ENCODE measurements around the gene MRC1.

The MRC1 gene

GRCh38 chr10:17808971-17809841 lies at the start of gene MRC1:
Gene MRC1, plus strand, starts transcription at chr10:17809348. Its CDS starts 118 bp downstream, at chr10:17809466.
- no peak for DNase-seq

DNA sequence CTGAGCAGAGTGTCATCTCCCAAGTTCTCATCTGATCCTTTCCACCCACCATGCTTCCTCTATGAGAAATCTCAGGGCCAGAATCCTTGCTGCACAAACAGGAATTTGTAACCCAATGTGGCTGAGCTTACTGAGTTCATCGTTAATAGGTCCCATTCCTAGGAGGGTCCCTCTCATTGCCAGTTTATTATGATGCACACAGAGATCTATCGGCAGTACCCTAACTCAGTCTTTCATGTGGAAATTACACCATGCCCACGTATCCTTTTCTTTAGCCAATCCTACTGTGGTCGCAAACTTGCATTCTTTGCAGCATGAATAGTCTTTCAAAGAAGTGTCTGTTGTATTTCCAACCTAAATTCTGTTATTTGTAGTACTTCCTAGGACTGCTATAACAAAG lies 45.0 kb upstream of the MRC1 start:
- DNase-seq, result no peak

- DNase-seq, result no peak
Measured at GRCh38 chr10:17765602-17766001, 43.5 kb upstream of the MRC1 start.

DNA sequence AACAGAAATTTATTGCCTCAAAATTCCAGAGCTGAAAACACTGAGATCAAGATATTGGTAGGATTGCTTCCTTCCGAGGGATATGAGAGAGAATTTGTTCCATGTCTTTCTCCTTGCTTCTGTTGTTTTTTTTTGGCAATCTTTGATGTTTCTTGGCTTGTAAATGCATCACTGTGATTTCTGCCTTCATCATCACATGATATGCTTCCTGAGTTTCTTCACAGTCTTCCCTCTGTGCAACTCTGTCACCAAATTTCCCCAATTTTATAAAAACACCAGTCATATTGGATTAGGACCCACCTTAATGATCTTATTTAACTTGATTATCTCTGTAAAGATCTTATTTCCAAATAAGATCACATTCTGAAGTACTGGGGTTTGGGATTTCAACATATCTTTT lies 42.4 kb upstream of the MRC1 start:
- no peak for DNase-seq

GRCh38 chr10:17768496-17768895 lies 40.7 kb upstream of the MRC1 start:
- no peak for DNase-seq

DNA sequence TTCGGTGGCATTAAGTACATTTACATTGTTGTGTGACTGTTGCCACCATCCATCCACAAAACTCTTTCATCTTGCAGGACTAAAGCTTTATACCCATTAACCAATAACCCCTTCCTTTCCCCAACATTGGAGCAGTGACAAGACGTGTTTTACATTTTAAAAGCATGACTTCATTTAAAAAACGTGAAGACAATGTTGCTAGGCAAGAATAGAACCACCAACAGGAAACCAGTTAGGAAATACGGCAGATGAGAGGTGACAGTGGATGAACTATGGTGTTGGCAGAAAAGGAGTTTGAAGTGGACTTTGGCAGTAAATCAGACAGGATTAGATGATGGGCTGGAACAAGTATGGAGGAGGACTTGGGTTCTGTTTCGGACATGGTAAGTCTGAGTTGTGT lies 40.2 kb upstream of the MRC1 start:
- DNase-seq, result no peak

- DNase-seq, result no peak
Measured at GRCh38 chr10:17771017-17771416, 38.1 kb upstream of the MRC1 start.

GRCh38 chr10:17779784-17780183 lies 29.4 kb upstream of the MRC1 start:
- DNase-seq, result no peak

- no peak for DNase-seq
Measured at GRCh38 chr10:17780727-17781126, 28.4 kb upstream of the MRC1 start.

DNA sequence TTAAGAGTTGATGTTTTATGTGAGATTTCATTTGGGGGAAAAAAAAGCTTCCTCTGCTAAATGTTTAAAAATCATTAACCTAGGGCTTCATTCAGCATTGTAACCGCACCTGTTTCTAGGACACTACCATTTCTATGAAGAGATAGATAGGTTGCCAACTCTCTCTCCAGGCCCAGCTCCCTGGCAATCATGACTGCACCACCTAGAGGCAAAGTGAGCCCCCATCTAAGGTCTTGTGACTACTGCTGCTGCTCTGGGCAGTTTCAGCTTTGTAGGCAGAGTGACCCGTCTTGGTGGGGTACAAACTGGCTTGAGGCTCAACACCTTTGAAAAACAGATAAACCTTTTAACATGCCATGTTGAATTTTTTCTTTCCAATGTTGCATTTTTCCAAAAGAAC lies 27.3 kb upstream of the MRC1 start:
- no peak for DNase-seq

DNA sequence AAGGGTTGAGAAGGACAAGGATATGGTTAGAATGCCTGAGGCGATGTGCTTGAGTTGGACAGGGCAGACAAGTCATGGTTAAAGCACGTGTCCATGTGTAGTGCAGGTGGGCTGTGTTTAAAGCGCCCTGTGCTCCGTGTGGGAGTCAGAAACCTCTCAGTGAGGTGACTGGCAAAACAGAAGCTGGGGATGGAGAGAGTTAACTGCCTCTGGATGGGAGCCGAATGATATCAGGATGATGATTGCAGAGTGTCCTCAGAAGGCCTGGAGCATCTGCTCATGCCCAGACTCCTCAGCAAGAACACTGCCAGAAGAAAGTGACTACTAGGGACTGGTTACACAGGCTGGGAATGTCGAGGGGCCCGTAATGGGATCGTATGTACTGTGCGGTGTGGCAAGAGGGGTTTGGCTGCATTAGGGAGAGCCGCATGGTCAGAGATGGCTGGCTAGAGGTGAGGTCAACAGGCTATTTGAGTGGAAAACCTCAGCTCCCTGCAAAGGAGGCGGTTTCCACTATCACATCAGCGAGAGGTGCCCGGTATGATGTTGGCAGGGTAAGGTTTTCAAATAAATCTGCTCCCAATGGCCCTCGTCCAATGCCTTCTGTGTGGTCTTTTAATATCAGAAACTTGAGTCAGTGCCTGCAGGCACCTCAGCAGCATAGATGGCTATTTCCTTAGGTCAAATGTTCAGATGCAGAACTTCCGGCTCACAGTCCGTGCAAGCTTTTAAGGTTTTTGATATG lies 26.1 kb upstream of the MRC1 start:
- DNase-seq, result no peak

- DNase-seq, result no peak
Measured at GRCh38 chr10:17783751-17784150, 25.4 kb upstream of the MRC1 start.

DNA sequence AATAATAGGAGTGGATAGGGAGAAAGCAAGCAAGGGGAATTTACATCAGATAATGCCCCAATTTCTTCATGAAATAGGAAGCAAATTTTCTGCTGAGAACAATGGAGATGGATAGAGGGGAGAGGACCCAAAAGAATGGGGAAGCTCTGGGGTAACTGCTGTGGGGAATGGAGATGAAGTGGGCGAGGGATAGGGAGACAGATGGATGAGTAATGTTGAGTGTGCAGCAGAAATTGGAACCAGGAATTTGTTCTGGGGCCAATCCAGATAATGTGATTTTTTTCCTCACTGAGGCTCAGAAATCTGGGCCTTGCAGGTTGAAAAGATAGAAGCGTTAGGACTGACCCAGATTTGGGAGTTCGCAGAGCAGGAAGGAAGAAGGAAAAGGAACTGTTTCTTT lies 24.5 kb upstream of the MRC1 start:
- DNase-seq, result no peak

- no peak for DNase-seq
Measured at GRCh38 chr10:17785276-17785930, 23.7 kb upstream of the MRC1 start.

DNA sequence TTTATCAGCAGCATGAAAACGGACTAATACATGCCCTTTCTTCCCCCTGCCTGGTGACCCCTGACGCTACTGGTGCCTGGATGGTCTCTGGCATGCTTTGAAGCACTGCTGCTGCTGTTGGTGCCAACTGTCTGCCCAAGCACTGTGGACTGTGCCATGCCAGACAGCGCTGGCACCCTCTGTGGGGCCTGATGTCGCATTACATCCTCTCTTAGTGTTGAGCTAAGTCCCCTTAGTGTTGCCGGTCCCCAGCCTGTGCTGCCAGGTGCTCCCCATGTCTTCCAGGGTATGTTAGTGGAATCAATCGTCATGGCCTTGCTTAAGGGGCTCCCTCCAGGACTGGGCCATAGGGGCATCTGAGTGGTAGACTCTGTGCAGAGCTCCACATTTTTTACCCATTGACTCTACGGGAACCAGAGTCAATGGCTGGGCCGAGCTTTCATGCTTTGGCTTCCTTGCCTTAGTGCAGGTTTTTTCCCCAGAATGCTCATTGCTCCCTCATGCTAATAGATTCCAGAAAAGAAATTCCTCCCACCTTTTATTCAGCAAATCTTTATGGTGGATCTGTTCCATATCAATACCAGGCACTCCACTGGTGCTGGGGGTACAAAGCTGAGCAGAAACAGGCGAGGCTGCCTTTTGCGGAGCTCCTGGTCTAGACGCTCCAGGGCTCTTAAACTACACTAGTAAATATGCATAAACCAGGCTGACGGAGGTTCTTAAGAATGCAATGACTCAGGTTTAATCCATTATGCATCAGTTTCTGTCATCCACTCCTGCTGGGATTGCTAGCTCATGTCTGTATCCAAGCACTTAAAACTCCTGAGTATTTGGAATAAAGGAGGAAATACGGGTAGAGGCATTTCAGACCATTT lies 21.8 kb upstream of the MRC1 start:
- DNase-seq, result no peak

DNA sequence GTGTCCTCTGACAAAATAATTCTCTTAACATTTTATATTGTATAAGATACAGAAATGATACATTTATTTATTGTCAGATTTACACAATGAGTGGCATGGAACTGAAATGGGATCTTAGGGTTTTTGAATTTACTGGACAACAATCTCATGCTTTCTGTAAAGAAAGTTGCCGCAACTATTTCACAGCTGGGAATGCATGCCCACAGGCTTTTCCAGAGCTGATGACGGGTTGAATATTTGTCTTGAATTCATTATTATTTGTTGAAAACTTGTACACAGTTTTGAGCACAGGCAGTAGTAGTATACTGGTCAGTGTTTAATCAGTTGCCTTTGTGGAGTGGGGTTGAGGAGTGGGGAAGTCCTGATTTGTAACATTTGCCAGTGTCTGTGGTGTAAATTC lies 20.5 kb upstream of the MRC1 start:
- no peak for DNase-seq

DNA sequence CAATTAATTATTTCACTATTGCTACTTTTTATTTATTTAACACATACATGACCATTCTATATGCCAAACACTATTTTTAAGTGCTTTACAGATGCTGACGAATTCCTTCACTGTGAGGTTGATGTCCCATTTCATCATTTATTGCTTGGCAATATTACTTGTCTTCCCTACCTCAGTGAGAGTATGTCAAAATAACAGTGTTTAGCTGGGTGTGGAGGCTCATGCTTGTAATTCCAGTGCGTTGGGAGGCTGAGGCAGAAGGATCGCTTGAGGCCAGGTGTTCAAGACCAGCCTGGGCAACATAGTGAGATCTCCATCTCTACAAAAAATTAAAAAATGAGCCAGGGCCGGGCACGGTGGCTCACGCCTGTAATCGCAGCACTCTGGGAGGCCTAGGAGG lies 19.8 kb upstream of the MRC1 start:
- DNase-seq, result no peak

GRCh38 chr10:17790651-17791050 lies 18.5 kb upstream of the MRC1 start:
- DNase-seq, result no peak

DNA sequence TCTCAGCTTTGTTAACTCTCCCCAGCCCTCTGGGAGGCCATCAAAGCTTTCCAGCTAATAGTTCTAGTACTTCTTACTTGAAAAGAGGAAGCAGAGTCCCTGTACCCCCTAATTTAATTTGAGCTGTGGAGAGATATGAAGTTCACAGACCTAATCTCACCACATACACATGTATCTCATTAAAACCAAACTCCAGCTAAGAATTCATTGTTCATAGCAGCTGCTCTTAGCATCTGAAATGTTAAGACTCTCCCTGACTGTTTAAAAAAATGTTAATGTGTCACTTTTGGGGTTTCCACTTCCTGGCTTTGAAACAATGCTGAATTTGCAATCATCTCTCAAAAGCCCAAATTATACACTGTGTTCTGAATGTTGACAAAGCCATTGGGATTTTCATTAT lies 16.2 kb upstream of the MRC1 start:
- no peak for DNase-seq

DNA sequence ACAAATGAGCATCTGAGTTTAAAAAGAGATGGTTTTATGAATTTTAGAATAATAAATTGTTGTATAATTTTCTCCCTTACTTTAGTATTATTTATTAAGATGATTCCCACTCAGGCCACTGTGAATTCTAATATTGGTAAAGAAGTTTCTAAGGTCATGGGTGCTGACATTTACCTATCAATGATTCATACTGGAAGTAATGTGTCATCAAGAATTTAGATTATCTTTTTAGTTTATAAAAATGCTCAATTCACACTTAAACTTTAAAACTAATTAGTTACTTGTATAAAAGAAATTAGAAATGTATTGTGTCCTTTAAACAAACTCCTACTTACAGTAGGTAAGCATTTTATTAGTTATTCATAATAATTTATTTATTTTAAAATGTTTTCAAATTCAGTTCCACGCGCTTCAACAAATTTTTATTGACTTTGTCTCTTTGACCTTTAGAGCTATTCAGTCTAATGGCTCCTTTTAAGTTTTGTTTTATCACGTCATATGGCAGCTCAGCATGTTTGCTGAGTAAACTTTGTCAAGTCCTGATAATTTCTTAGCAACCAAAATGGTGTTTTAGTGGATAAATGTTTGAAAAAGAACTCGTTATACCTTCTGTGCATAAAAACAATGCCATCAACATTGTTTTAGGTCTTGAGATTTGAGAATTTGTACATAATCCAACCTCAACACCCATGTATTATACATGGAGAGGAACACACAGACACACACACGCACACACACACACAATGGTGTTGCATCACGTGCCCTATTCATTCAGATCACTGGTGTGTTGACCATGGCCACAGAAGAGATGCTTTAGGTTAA lies 15.1 kb upstream of the MRC1 start:
- no peak for DNase-seq

DNA sequence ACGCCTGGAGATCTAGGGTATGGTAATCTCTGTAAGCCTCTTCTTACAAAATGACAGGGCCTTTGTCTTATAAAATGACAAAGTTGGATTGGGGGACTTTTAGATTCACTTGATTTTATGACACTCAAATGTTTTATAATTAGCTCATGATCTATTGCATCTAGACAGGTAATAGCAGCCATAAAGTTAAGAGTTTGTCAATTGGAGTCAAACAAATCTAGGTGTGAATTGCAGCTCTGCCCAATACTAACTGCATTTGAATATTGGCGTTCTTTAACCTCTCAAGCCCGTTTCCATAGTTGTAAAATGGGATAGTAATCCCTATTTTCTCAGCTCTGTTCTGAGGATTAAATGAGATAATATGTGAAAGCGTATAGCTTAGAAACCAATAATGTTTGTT lies 14.1 kb upstream of the MRC1 start:
- no peak for DNase-seq

All from activated T-cell treated with anti-CD3 and anti-CD28 coated beads for 4 hours (primary cell).